T1000 (cell line): ENCODE measurements around the gene MYEOV.
A peak's percentile ranks its signal among the peaks of the same experiment; 100 is the strongest.

Source experiments
- DNase-seq: peaks from one replicate; lab custom pipeline; 2025; ENCODE audit warnings: mixed read lengths; lab: John Stamatoyannopoulos, UW

MYEOV gene

DNA sequence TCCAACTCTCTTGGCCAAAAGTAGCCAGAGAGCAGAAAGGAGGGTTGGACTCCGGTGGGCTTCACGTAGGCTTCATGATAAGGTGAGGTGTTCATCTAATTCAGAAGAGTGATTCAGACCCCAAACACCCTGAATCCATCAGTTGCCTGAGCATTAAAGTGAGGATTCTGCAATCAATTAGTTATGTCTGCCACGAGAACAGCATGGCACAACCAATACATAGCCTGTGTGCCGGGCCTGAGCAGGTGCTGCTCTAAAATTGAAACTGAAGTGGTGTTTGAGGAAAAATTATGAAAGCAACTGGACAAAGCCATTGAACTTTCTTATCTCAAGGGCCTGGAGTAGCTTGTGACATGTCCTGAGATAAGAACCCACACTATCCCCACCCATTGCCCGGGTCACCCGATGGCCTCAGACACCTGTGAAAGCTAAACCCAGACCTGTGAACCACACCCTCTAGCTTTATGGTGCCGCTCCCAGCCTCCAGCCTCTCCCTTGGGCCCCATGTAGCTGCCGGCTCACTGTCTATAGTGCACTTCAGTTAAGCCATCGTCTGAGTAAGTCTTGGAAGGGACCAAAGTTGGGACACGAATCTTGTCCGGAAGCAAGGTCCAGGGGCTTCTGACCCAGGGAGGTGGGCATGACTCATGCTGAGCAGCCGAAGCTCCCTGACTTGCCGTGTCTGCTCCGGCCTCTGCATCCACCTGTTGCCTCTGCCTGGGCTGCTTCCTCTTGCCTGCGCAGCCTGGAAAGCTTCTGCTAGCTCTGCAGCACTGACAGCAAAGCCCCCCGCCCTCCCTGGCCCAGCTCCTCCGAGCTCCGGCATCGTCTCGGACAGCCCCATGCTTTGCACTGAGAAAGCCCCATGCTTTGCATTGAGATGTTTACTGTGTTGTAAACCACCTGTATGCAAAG lies 5.7 kb upstream of the MYEOV start:
- no peak for DNase-seq

DNA sequence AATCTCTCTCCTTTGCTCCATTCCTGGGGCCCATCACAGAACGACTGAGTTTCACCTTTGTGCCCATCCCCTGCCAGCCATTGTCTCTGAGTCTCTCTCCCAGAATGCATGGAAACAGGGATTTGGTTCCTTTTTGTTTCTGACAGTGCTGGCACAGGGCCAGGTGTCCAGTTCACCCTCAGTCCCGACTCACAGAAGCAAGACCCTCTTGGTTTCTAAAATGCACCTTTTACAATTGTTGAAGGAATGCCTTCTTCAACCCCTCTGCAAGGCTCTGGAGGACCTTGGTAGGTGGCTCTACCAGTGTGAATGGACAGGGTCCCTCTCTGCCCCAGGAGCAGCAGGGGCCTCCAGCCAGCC lies 5.1 kb upstream of the MYEOV start:
- no peak for DNase-seq

DNA sequence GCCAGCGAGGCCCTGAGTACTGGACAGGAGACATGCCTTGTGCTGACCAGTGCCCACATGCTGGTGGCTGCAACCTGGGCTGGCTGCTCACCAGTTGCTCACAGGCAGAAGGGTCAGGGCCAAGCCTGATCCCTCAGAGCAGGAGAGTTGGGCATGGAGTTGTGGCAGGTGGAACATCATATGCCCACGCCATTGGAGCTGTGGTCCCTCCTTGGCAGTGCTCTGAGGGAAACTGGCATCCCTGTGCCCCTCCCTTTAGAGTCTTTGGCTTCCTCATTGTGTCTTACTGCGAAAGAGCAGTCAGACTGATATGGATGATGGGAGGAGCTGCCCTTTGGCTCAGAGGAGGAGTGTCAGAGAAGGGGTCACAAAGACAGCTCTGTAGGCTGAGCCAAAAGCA lies 3.1 kb upstream of the MYEOV start:
- no peak for DNase-seq

DNA sequence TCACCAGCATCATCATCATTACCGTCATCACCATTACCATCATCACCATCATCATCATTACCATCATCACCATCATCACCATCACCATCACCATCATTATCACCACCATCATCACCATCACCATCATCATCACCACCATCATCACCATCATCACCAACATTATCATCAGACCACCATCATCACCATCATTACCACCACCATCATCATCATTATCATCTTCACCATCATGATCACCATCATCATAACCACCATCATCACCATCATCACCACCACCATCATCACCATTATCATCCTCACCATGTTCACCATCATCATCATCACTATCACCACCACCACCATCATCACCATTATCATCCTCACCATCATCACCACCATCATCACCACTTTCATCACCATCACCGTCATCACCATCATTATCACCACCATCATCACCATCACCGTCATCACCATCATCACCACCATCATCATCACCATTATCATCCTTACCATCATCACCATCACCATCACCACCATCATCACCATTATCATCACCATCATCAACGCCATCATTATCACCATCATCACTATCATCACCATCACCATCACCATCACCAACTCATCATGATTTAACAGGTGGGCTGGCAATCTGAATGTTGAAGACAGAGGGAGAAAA lies 2.4 kb upstream of the MYEOV start:
- no peak for DNase-seq

DNA sequence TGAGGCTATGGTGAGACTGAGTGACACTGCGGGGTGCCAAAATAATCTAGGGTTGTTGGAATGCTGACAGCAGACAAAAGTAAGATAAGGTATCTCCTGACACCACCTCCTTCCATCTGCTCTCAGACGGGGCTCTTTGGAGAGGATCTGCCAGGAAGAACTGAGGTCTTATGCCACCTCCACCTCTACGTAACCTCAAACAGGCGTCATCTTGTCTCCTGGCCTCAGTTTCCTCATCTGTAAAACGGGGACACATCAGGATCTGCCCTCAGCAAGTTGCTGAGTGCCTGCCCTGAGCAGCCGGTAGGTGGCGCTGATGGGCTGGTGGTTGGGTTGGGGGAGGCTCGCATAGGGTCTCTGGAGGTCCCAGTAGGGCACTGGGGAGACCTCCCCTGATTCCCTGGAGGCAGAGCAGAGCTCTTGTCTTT lies 1.7 kb upstream of the MYEOV start:
- DNase-seq: no peak

DNA sequence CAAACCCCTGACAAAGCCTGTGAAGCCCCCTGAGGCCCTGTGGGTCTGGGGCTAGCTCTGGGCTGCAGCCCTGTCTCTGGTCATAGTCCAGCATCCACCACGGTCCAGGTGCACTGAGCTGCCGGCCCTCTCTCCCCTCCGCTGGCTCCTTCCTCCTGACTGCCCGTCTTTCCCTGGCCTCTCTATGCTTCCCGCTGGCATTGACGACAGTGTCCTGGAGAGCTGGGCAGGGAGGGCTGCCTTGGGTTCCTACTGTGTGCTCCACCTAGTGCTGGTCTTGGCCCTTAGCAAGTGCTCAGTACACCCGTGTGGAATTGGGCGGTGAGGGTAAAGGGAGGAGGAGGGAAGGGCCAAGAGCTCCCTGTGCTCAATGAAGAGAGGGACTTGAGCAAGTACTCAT lies 868 bp upstream of the MYEOV start:
- DNase-seq: no peak

DNA sequence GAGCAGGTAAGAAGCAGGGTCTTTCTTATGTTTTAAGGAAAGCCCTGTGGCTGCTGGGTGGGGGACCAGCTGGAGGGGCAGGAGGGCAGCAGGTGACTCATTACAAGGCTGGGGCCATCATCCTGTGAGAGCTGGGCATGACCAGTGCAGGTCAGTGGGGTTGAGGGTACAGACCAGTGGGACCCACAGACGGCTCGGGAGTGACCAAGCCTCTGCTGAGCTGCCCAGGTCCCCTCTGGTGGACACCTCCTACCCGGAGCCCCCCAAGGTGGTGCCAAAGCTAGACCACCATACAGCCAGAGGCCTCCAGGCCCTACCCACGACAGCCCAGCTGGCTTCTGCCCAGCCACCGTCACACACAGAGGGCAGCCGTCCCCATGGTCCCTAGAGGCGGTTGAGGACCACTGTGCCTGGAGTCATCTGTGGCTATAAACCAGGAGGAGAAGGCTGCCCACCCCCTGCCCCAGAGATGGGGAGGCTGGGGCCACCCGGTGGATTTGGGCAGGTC lies 670 bp downstream of the MYEOV start:
- DNase-seq: no peak

DNA sequence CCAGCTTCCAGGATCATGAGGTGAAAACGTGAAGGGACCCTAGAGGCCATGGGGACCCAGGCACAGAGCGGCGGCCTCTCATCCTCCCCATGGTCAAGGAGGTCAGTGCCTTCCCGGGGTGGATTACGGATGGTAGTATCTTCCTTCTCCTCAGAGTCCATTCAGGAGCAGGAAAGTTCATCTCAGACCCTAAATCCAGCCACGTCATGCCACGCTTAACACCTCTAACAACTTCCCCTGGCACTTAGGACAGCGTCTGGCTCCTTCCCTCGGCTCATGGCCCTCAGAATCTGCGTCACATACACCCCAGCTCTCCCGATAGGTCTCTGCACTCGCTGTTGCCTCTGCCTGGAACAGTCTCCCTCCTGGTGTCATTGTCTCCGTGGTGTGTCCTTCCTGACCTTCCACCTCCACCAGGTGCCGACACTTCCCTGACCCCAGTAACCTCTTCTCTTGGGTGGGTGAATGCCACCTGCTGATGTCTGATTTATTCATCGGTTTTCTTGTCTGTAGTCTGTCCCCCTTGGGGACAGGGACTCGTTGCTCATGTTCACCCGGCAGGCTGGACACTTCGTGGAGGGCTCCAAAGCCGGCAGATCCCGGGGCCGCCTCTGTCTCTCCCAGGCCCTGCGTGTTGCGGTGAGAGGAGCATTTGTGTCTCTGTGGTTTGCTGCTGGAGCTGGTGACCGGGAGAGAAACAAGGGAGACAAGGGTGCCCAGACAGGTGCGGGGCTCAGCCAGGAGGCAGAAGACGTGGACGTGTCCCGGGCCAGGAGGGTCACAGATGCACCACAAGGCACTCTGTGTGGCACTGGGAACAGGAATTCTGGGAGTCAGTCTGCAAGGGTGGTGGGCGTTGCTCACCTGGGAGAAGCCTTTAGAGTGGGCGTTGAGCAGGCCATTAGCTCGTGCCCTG lies 1.4 kb downstream of the MYEOV start:
- peak; percentile 6 for DNase-seq

DNA sequence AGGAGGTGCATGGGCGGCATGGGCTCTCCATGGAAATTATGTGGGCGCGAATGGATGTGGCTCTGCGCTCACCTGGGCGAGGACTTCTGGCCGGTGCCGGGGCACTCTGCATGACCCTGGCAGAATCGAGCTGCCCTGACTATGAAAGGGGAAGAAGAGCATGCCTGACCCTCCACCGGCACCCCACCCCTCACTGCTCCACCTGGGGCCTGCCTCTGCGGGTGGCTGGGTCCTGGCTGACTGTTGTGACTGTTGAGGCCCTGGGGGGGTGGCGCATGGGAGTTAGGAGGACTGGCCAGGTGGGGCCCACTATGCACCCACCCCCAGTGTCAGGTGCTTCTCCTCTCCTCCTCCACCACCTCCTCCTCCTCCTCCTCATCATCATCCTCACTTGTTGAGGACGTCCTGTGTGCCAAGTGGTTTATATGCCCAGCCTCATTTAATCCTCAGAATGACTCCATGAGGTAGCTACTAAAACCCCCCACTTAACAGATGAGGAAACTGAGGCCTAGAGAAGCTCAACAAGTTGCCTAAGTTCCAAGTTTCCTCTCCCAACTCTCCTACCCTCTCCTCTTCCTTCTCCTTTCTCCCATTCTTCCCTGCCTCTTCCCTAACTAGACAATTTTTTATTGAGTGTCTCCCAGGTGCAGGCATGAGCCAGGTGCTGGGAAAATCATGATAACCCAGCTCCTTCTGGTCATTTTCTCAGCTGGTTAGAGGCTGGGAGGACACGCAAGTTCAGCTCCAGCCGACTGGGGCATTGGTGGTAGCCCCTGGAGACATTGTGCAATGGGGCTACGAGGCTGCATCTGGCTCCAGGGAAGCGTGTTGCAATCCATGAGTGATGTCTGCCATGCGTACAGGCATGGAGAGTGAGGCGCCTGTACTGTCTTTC lies 2.3 kb downstream of the MYEOV start:
- peak; percentile 47 for DNase-seq

DNA sequence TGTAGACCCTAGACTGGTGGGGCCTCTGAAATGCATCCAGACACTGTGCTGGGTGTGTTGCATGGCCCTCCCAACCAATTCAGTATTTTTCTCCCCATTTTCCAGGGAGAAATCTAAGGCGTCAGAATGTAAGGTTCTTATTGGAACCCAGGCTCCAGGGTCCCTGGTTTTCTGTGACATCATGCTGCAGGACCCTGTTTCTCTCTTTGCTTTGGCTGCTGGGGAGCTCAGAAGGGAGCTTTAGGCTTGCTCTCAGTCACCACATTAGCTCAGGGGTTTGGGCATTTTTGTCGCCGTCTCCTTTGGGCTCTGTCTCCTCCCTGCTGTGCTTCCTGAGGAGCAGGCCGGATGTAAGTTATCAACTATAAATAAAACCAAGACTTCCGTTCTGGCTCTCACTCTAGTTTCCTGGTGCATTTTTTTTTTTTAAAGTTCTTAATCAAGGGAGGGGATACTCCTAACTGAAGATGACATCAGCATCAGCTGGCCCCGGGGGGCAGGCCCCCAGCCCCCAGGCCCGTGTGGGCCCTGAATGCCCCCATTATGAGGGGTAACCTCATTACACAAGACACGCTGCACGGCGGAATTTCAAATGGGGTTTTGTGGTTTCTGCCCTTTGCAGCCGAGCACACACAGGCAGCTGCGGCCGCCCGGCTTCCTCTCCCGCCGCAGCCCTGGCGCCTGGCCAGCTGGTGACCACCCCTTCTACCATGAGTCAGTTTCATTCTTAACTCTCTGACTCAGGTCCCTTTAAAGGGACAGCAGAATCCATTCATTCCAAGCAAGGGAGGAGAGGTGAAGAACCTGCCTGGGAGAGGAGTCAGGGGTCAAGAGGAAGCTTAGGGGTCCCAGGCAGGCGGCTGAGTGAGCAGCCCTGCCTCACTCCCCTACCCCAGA lies 3.2 kb downstream of the MYEOV start:
- DNase-seq: peak; percentile 98

DNA sequence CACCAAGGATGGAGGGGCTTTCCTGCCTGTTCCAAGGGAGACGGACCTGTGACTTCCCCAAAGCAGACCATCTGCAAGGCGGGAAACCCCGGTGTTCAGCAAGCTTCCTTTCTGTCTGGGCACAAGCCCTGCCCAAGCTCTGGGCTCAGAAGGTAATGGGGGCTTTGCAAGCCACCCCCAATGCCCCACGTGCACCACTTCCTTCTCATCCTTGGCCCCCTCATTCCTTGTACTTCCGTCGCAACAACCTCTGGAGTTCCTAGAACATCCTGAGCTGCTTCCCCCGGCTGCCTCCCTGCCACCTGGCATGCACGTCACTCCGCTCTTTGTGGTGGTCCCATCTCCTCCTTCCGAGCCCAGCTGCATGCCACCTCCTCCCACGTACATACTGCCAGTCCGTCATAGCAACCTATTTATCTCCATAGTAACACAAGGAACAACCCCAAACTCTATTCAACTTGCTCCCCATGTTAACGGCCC lies 3.9 kb downstream of the MYEOV start:
- peak; percentile 41 for DNase-seq

DNA sequence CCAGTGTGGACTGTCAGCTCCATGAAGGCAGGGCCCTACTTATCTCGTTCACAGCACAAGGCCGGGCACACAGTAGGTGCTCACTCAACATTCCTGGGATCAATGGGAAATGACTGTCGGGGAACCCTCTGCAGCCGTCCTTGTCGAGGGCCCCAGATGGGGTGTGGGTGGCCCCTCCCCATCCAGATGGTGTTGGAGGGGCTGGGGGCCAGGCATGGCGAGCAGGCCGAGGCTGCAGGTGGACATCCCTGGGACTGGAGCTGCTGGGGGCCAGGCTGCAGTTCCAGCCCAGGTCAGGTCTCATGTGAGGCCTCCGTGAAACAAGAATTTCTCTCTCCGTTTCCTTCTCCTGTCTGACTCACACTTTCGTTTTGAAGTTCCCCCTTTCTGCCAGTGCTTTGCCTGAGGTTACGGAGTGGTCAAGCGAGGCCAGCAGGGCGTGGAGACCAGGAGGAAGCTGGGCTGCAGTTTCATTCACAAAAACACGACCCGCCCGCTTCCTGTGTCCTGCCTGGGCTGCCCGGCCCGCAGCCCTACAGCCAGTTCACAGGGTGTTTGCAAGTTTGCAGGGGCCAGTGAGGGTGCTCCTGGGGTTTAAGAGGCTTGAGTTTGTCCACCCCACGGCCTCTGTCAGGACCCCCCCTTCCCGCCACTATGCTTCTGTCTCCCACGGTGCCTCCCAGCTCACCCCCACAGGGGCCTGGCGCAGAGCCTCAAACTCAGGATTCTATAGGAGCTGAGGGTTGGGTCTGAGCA lies 4.5 kb downstream of the MYEOV start:
- DNase-seq: peak; percentile 34

DNA sequence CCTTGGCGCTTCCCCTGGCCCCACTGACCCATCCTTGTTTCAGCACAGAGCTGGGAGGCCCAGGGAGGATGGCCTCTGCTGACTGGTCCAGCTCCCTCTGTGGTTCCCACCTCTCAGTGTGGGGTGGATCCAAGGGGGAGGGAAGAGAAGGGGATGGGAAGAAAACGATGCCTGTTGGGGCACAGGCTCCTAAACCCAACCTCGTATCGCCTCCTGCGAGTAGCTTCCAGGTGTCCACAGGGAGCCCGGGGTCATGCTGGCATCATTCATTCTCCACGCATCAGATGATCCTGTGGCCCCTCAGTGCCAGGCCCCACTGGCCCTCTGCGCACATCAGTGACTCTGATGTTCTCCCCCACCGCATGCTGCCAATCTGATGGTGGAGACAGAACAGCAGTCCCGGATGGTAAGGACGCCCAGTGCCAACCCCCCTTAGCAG lies 5.1 kb downstream of the MYEOV start:
- no peak for DNase-seq

DNA sequence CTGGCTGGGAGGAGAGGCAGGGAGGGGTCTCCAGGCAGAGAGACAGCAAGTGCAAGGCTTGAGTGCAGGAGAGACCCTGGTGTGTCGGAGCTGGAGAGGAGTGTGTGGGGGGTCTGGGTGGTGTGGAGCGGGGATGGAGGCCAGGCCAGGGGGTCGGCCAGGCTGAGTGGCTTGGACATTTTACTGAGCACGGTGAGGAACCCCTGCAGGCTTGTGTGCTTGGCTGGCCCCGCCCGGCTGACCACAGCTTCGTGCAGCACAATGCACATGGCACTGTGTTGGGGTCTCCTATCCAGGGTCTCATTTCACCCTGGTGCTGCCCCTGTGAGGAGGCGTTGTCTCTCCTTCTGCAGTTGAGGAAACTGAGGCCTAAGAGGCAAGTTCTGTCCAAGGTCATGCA lies 5.6 kb downstream of the MYEOV start:
- no peak for DNase-seq

DNA sequence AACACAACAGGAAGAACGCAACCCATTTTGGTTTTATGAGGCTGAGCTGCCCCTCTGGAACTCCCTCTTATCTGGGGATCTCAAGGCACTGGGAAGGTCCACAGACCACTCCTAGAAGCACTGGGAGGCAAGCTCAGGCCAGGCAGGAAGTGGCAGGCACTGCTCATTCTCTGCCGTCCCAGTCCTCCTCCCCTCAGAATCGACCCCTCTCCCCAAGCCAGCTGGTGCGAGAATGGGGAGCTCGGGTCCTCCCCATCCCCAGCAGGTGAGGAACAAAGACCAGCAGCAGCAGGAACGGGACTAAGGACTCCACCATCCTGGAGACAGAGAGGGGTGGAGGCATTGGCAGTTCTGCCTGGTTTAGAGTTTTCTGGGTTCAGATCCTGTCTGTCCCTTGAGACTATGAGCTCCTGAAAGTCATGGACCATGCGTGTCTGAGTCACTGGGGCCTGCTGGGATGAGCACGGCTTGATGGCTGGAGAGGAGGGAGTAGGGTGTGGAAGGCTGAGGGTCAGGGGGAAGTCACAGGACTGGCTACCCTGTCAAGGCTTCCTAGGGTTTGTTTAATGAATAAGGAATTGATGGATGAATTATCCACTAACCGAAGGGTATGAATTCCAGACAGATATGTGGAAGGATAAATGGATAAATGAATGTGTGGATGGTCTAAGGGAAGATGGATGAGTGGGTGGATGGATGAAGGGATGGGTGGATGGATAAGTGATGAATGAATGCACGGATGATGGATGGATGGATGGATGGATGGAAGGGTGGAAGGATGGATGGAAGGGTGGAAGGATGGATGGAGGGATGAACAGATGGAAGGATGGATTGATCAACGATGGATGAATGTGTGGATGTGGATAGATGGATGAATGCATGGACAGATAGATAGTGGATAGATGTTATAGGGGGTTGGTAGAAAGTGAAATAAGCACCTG lies 6.4 kb downstream of the MYEOV start:
- DNase-seq: peak; percentile 51

DNA sequence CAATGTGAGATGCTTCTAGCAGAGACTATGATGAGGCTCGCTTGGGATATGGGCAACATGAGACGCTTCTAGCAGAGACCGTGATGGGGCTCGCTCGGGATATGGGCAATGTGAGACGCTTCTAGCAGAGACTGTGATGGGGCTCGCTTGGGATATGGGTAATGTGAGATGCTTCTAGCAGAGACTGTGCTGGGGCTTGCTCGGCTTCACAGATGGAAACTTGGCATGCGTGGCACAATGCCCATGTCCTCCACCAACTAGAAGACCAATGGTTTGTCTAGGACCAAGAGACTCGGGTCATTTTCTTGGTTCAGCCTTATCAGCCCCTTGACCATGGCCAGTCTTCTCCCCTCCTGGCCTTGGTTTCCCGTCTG lies 7.1 kb downstream of the MYEOV start:
- DNase-seq: no peak

DNA sequence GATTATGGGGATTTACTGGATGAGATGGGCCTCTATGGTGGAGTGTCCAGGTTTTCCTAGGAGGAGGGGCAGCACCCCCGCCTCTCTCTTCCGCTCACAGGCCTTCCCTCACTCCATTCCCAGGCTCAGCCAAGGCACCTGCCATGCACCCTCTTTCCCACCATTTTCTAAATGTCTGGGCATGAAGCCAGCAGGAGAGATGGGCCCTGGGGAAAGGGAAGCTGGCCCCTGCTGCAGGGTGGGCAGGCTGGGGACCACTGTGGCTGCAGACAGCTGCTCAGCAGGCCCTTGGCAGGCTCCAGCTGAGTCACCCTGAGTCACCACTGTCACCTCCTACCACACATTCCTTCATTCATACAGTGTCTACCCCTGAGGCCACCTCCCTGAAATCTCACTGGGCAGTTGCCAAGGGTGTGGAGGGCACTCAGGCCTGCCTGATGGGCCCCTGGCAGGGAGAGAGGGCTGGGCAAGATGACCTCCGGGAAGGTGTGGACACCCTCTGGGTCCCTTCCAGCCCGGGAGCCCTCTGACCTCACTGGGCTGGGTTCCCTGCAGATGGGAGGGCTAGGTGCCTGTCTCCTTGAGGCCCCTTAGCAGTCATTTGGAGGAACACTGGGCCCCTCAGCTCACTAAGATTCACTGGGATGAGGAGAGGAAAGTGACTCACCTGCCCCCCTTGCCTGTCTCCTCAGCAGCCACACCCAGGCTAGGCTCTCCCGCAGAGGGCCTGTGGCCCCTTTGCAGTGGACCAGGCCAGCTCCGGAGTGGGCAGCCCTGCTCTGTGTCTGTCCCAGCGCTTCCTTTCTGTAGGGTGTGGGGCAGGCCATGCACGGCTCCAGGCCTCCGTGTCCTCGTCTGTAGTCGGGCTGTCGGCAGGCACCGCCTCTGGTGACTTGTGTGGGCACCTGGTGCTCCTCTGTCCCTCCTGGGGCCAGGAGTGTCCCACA lies 7.8 kb downstream of the MYEOV start:
- DNase-seq: peak; percentile 96
